Globus pallidus (tissue), 1 donor: Measurements from ENCODE around the gene PGAP3.
A peak's percentile ranks its signal among the peaks of the same experiment; 100 is the strongest.

ENCODE experiments used
- DNase-seq: peaks from one replicate; pipeline ENCODE4 v3.0.0-alpha.2; 2015; ENCODE audit warnings: low spot score

Gene PGAP3

DNA sequence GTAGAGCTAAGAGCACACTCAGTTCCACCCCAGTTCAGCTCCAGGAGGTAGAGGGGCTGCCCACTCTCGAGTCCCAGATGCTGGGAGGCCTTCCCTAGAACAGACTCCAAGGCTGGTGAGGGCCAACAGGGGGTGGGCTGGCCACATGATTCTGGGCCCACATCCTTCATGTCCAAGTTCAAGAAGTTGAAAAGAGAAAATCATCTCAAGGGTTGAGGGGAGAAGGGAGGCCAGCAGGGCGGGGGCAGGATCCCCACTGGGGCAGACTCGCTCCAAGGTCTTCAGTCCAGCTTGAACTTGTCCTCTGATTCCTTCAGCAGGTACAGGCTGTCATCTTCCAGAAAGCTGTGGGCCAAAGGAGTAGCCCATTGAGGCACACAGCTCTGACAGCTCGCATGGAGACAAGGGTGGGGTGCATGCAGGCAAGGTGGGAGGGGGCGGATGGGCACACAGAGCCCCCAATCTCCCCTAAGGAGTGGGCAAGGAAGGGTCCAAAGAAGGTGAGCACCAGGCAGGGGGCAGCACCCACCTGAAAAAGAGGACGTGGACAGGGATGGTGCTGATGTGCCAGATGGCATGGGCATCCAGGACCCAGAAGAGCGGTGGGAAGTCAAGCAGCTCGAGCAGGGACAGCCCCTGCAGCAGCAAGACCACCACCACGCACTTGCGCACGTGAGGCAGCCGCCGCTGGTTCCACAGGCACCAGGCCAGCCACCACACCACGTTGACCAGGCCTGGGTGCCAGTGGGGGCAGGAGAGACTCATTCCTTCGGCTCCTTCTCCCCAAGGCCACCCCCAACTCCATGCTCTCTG, 15.1 kb downstream of the PGAP3 start:
- DNase-seq = no peak

DNA sequence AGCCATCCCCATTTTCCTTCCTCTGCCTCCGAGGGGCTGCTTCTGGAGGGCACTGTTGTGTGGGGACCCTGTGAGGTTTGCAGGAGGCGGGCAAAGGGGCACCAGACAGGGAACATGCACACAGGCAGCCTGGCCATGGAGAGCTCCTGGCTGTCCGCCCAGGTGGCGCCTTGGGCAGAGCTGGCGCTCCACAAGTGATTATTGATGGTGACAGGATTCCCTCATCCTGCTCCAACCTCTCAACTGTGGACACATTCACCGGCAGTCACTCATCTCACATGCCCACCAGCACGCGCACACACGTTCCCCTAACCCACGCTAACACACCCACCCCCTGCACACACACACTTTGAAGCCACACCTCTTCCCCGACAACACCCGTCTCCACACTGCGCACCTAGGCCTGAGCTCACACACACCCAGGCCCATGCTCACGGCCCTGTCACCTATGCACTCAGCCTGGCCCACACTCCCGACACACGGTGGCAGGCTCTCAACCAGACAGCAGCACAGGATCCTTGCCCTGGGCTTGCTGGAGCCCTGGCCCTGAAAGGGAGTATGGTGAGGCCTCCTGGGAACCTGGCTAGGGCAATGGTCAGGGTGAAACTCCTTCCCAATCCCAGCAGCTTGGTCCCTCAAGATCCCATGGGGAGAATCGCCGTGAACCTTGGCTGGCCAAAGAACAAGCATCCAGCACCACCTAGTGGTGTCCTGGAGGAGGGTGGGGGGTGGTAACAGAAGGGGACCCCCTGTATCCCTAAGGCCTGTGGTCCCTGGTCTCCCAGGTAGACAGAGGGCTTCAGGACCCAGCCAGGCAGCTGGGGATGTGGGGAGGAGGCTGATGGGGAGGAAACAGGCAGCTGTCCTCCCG, 16.0 kb downstream of the PGAP3 start:
- DNase-seq = no peak

DNA sequence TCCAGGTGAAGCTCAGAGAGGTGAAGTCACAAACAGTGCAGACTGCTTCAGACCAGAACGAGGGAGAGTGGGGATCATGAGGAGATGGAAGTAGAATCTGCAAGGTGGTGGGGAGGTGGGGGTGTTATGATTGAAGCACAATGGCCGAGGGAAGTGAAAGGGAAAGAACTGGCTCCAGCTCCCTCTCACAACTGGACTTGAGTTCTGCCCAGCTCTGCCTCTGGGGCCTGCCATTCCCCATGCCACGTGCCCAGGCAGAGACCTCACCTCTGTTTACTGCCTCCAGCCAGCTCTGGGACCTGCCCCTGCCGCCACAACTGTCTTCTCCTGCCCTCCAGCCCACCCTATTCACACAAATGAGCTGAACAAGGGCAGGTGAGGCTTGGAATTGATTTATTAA, 17.1 kb downstream of the PGAP3 start:
- DNase-seq = no peak

DNA sequence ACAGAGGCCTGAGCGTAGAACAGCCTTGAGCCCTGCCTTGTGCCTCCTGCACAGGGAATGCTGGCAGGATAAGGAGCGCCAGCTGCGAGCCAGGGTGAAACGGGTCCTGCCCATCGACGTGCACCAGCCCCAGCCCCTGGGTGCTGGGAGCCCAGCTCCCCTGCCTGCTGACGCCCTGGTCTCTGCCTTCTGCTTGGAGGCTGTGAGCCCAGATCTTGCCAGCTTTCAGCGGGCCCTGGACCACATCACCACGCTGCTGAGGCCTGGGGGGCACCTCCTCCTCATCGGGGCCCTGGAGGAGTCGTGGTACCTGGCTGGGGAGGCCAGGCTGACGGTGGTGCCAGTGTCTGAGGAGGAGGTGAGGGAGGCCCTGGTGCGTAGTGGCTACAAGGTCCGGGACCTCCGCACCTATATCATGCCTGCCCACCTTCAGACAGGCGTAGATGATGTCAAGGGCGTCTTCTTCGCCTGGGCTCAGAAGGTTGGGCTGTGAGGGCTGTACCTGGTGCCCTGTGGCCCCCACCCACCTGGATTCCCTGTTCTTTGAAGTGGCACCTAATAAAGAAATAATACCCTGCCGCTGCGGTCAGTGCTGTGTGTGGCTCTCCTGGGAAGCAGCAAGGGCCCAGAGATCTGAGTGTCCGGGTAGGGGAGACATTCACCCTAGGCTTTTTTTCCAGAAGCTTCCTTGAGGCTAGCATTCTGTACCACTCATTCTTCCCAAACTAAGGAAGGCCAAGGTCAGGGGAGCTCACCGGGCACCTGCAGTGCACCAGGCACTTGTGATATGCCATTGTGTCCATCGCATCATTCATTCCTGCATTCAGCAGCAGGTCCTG, 17.7 kb downstream of the PGAP3 start:
- DNase-seq = no peak

DNA sequence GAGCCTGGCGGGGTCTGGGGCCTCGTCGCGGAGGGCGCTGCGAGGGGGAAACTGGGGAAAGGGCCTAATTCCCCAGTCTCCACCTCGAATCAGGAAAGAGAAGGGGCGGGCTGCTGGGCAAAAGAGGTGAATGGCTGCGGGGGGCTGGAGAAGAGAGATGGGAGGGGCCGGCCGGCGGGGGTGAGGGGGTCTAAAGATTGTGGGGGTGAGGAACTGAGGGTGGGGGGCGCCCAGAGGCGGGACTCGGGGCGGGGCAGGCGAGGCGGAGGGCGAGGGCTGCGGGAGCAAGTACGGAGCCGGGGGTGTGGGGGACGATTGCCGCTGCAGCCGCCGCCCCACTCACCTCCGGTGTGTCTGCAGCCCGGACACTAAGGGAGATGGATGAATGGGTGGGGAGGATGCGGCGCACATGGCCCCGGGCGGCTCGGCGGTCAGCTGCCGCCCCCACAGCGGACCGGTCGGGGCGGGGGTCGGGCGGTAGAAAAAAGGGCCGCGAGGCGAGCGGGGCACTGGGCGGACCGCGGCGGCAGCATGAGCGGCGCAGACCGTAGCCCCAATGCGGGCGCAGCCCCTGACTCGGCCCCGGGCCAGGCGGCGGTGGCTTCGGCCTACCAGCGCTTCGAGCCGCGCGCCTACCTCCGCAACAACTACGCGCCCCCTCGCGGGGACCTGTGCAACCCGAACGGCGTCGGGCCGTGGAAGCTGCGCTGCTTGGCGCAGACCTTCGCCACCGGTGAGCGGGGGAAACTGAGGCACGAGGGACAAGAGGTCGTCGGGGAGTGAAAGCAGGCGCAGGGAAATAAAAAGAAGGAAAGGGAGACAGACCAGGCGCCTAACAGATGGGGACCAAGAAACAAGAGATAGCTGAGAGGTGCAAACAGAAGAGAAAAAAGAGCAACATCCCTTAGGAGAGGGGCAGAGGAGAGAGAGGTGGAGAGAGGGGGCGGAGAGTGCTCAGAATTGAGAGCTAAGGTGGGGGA, 19.6 kb downstream of the PGAP3 start, which contains the start of gene PNMT:
Gene PNMT (plus strand): TSS at position 509 of the 980 bp plus-strand sequence. CDS start 23 bp downstream, at position 532.
- no peak for DNase-seq

DNA sequence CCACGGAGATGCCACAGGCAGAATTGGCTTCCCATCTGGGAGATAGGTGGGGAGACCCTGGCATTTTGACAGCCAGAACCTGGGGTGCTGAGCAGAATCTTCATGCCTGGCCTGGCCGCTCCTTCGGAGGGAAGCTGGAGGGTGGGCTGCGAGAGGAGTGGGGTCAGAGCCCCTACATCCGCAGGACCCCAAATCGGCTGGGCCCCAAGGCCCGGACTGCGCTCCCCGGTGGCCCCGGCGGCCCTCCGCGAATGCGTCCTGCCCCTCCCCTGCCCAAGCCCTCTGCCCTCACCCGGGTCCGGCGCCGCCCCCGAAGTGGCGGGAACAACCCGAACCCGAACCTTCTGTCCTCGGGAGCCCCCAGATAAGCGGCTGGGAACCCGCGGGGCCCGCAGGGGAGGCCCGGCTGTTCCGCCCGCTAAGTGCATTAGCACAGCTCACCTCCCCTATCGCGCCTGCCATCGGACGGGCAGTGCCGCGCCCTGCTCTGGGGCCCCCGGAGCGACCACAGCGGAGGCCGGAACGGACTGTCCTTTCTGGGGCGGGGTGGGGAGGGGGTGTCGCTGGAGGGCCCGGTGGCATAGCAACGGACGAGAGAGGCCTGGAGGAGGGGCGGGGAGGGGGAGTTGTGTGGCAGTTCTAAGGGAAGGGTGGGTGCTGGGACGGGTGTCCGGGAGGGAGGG, 20.5 kb downstream of the PGAP3 start:
- DNase-seq = no peak

DNA sequence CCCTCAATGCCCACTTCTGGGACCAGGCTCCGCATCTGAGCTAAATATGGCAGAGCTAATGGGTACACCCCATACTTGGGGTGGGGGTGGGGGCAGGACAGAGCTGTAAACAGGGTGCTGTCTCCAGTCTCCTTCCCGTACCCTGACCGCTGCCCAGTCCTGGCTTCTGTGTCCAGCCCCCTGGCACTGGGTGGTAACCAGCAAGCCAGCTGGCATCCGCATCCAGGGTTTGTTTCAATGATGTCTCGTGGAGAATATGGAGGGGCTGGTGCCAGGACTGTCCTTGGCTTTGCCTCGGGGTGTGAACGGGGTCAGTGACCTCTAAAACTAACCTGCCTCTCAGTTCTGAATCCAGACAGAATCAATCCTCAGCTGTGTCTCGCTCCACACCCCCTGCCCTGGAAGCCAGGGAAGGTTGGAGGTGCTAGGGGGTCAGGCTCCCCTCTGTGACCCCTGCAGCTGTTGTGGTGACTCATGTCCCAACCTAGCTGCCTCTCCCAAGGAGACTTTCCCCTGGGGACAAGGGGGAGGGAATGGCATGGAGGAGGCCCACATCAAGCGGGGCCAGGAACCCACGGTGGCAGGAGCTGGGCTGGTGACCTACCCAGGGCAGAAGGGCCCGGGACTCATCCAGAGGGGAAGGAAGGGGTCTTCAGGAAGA, 21.1 kb downstream of the PGAP3 start:
- peak; percentile 65 for DNase-seq

DNA sequence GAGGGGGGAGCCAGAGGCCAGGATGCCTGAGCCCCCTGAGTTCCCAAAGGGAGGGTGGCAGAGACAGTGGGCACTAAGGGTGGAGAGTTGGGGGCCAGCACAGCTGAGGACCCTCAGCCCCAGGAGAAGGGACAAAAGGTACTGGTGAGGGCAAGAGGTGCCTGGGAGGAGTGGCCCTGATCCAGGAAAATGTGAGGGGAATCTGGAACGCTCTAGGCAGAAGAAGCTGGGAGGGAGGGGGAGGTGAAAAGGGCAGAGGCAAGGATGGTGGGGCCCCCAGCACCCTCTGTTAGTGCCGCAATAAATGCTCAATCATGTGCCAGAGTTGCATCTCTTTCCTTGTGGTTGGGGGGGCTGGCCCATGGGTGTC, 21.6 kb downstream of the PGAP3 start:
- DNase-seq = peak; percentile 43

DNA sequence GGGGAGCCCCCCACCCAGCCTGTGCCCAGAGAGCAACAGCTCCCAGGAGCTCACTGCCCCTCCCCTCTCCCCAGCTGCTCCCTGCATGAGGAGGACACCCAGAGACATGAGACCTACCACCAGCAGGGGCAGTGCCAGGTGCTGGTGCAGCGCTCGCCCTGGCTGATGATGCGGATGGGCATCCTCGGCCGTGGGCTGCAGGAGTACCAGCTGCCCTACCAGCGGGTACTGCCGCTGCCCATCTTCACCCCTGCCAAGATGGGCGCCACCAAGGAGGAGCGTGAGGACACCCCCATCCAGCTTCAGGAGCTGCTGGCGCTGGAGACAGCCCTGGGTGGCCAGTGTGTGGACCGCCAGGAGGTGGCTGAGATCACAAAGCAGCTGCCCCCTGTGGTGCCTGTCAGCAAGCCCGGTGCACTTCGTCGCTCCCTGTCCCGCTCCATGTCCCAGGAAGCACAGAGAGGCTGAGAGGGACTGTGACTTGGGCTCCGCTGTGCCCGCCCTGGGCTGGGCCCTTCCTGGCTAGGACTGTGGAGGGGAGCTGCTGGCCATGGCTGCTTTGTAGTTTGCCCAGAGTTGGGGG, 22.1 kb downstream of the PGAP3 start:
- no peak for DNase-seq

DNA sequence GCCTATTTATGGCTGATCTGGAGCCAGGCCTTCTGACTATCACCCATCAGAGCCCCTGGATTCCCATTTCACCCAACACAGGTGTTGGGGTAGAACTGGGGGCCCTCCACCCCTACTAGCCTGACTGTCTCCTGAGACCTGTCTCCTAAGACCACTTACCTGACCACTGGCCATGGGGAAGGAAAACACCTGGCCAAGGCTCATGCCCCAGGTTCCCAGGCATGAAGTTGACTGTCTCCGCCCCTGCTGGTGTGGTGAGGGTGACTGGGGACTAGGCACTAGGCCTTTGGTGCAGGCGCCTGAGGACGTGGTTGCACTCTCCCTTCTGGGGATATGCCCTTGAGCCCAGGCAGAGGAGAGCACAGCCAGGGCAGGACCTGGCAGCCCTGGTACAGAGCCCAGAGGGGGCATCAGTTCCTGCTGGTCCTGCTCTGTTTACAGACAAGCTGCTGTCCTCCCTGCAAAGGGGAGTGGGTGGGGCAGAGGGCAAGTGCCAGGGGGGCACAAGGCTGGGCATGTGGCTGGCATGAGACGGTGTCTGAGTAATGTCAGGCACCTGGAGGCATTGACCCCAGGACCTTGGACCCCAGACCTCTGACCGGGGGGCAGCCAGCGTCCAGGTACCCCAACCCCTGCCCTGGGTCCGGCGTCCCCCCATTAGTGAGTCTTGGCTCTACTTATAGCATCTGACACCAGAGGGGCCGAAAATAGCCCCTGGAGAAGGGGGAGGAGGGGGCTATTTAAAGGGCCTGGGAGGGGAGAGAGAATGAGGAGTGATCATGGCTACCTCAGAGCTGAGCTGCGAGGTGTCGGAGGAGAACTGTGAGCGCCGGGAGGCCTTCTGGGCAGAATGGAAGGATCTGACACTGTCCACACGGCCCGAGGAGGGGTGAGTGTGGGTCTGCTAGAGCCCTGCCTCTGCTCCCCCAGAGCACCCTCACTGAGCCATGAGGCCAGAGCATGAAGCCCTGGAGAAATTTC, 23.0 kb downstream of the PGAP3 start, which contains the start of gene TCAP:
Gene TCAP (plus strand): TSS at position 769 of the 981 bp plus-strand sequence. CDS start 11 bp downstream, at position 780.
- no peak for DNase-seq

DNA sequence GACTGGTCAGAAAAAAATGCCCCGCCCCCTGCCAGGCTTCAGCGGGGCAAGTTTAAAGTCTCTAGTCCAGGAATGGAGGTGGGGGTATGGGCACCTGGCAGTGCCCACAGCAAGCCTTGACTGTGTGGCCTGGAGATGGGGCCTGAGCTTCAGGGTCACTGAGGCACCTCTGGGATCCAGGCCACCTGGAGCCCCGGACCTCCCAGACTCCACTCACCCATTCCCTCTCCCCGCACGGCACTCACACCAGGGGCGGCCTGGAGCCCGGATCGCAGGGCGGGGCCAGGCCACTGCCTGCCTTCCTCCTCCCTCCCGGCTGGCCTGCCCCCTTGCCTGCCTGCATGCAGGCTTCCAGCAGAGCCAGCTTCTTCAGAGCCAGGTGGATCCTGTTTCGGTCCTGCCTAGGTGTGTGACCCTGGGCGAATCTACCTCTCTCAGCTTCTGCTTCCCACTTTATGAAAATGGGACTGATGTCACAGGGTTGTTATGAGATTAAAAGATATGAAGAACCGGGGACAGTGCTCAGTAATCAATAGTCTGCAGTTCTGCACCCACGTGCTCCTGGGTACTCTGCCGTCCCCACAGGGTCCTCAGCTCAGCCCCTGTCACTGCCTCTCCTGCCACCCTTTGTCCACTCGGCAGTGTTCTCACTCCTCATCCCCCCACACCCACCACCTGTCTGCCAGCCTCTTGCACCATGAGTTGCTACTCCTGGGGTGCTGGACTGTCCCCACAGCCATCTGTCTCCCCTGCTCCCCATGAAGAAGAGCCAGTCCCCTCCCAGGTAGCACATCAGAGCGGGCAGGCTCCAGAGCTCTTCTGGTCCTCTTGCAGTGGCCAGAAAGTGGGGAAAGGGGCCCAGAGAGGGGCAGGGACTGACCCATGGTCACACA, 23.9 kb downstream of the PGAP3 start:
- no peak for DNase-seq

DNA sequence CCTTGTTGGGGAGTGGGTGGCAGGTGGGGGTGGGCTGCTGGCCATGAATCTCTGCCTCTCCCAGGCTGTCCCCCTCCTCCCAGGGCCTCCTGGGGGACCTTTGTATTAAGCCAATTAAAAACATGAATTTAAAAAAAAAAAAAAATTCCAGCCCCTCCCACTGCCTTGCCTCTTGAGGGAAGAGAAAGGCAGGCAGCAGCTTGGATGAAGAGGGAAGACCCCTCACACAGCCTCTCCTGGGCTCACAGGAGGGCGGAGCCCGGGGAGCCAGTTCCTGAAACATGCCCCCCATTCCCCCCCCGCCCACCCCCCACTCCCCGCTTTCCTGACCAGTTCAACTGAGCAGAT, 24.5 kb downstream of the PGAP3 start:
- no peak for DNase-seq

DNA sequence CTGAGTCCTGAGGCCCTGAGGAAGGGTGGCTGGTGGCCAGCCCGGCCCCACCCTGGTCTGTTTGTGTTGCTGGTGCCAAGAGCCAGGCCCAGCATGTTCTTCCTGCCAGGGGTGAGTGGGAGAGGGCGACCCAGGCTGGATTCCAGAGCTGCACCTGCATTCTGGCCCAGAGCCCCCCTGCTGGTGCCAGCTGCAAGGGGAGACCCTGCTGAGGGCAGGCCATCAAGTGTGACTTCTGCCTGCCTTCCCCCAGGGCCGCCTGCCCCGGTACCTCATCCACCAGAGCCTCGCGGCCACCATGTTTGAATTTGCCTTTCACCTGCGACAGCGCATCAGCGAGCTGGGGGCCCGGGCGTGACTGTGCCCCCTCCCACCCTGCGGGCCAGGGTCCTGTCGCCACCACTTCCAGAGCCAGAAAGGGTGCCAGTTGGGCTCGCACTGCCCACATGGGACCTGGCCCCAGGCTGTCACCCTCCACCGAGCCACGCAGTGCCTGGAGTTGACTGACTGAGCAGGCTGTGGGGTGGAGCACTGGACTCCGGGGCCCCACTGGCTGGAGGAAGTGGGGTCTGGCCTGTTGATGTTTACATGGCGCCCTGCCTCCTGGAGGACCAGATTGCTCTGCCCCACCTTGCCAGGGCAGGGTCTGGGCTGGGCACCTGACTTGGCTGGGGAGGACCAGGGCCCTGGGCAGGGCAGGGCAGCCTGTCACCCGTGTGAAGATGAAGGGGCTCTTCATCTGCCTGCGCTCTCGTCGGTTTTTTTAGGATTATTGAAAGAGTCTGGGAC, 25.1 kb downstream of the PGAP3 start:
- DNase-seq = no peak

DNA sequence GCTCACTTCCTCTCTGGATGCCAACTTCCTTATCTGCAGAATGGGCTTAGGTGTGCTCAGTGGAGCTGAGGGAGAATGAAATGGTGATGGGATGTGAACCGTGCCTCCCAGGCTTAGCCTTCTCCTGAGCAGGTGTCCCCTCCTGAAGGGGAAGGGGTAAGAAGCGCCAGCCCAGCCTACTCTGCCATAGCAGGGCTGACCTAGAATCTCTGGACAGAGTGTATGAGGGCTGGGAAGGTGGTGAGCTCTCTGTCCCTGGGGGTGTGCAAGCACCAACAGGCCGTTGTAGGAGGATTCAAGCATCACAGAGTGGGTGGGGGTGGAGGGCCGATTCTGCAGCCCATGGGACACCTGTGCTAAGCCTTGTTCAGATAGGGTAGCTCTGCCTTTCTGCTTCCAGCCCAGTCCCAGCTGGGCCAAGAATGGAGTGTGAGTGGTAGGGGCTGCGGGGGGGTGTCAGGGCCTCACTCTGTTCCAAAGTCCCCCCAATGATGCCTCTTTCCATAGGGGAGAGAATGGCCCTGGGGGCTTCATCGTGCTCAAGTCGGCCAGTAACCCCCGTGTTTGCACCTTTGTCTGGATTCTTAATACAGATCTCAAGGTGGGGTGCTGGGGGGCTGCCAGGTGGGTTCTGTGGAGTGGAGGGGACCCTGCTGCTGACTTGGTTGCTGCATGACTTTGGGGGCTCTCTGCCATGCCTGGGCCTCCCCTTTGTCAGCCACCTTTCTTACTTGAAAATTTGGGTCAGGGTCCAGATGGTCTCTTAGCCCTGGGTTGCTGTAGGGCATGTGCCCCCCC, 25.9 kb downstream of the PGAP3 start:
- DNase-seq = no peak
